MM.1S (cell line): ENCODE results near the gene ARHGEF7.

Source experiments
- DNase-seq: peaks from one replicate; pipeline ENCODE4 v3.0.0-alpha.2; 2015
- H2AFZ ChIP-seq: fragments of 300-600 bp; sonication (generic); 2 replicates; pipeline ENCODE4 v1.6.0; 2016; ENCODE audit warnings: antibody characterized with exemption, low read length
- H3F3A ChIP-seq: fragments of 300-600 bp; sonication (generic); 2 replicates; pipeline ENCODE4 v1.6.1; 2016; ENCODE audit warnings: mild to moderate bottlenecking, antibody characterized with exemption, low read length, moderate library complexity, mixed read lengths; ENCODE audit not compliant: insufficient read depth
- H3K27ac ChIP-seq: fragments of 300-600 bp; sonication (generic); 2 replicates; pipeline ENCODE4 v1.5.1; 2016; ENCODE audit warnings: mild to moderate bottlenecking, low read length
- H3K27me3 ChIP-seq: fragments of 300-600 bp; sonication (generic); replicated peaks from 2 replicates; pipeline ENCODE4 v1.6.0; 2016; ENCODE audit warnings: low read length; ENCODE audit not compliant: insufficient read depth
- H3K36me3 ChIP-seq: fragments of 300-600 bp; sonication (generic); replicated peaks from 2 replicates; pipeline ENCODE4 v1.6.1; 2016; ENCODE audit warnings: mild to moderate bottlenecking, low read length, mixed read lengths; ENCODE audit not compliant: insufficient read depth
- H3K4me1 ChIP-seq: fragments of 300-600 bp; sonication (generic); 2 replicates; pipeline ENCODE4 v1.6.1; 2016; ENCODE audit warnings: low read length, mixed read lengths
- H3K4me2 ChIP-seq: fragments of 300-600 bp; sonication (generic); 2 replicates; pipeline ENCODE4 v1.6.0; 2016; ENCODE audit warnings: low read depth, low read length
- H3K4me3 ChIP-seq: fragments of 300-600 bp; sonication (generic); 2 replicates; pipeline ENCODE4 v1.5.1; 2016; ENCODE audit warnings: low read length, mixed read lengths
- H3K79me2 ChIP-seq: fragments of 300-600 bp; sonication (generic); 2 replicates; pipeline ENCODE4 v1.6.1; 2016; ENCODE audit warnings: mixed run types, low read length, mixed read lengths
- H3K9ac ChIP-seq: fragments of 300-600 bp; sonication (generic); 2 replicates; pipeline ENCODE4 v1.6.1; 2016; ENCODE audit warnings: low read length, mixed read lengths
- H3K9me2 ChIP-seq: fragments of 300-600 bp; sonication (generic); replicated peaks from 2 replicates; pipeline ENCODE4 v1.6.1; 2016; ENCODE audit warnings: mild to moderate bottlenecking, low read length, mixed read lengths; ENCODE audit not compliant: insufficient read depth
- H3K9me3 ChIP-seq: fragments of 300-600 bp; sonication (generic); replicated peaks from 2 replicates; pipeline ENCODE4 v1.6.1; 2016; ENCODE audit warnings: mild to moderate bottlenecking, low read length, mixed read lengths; ENCODE audit not compliant: insufficient read depth
- H4K20me1 ChIP-seq: fragments of 300-600 bp; sonication (generic); 2 replicates; pipeline ENCODE4 v1.6.1; 2016; ENCODE audit warnings: mild to moderate bottlenecking, low read length, moderate library complexity, mixed read lengths; ENCODE audit not compliant: insufficient read depth
- CTCF ChIP-seq: fragments of 300-600 bp; sonication (generic); IDR thresholded peaks from 2 replicates; pipeline ENCODE4 v1.5.1; 2016; ENCODE audit warnings: antibody characterized with exemption, low read length, mixed read lengths
- EZH2 ChIP-seq: fragments of 300-600 bp; sonication (generic); optimal IDR thresholded peaks from 2 replicates; pipeline ENCODE3; 2017; ENCODE audit warnings: low read depth, mild to moderate bottlenecking, antibody characterized with exemption, low read length, mixed read lengths
- EZH2phosphoT487 ChIP-seq: fragments of 300-600 bp; sonication (generic); IDR thresholded peaks from 2 replicates; pipeline ENCODE4 v1.6.1; 2018; ENCODE audit warnings: antibody characterized with exemption, low read length

The ARHGEF7 gene

GRCh38 chr13:111282425-111282824, 167.3 kb downstream of the ARHGEF7 start:
- no peaks in the 10 kb centered on the region for H4K20me1 ChIP-seq
- no peaks in the 10 kb centered on the region for H3K27me3 ChIP-seq
- no peak overlapping the region for H3K4me3 ChIP-seq
- H3K9me2 ChIP-seq = no peaks in the 10 kb centered on the region
- H3F3A ChIP-seq = no peaks in the 10 kb centered on the region
- H3K4me2 ChIP-seq = no peak overlapping the region
- H3K9me3 ChIP-seq = no peaks in the 10 kb centered on the region
- no peaks in the 10 kb centered on the region; the same call in 1 of the 2 replicates for H3K36me3 ChIP-seq
- H2AFZ ChIP-seq = no peak overlapping the region
- no peak overlapping the region for H3K27ac ChIP-seq
- H3K79me2 ChIP-seq = no peaks in the 10 kb centered on the region
- no peaks in the 10 kb centered on the region for H3K4me1 ChIP-seq
- DNase-seq = no peak
- no peak for TF ChIP-seq EZH2phosphoT487
- TF ChIP-seq EZH2 = no peak
- TF ChIP-seq CTCF = no peak
- H3K9ac ChIP-seq = no peak overlapping the region

GRCh38 chr13:111282997-111283396, 167.9 kb downstream of the ARHGEF7 start:
- Histone ChIP-seq H3K27me3 (no peaks in the 10 kb centered on the region), H3K4me3 (no peak overlapping the region), H3K36me3 (no peaks in the 10 kb centered on the region; the same call in 1 of the 2 replicates), H4K20me1 (no peaks in the 10 kb centered on the region), H3K9ac (no peak overlapping the region), H3K9me3 (no peaks in the 10 kb centered on the region), H3F3A (no peaks in the 10 kb centered on the region), H2AFZ (no peak overlapping the region), H3K4me1 (no peaks in the 10 kb centered on the region), H3K79me2 (no peaks in the 10 kb centered on the region), H3K9me2 (no peaks in the 10 kb centered on the region), H3K27ac (no peak overlapping the region), H3K4me2 (no peak overlapping the region)
- DNase-seq = no peak
- TF ChIP-seq EZH2phosphoT487 (no peak), EZH2 (no peak), CTCF (no peak)

GRCh38 chr13:111283457-111283856, 168.3 kb downstream of the ARHGEF7 start:
- Histone ChIP-seq H4K20me1 (no peaks in the 10 kb centered on the region), H3K27ac (no peak overlapping the region), H3K4me1 (no peaks in the 10 kb centered on the region), H2AFZ (no peak overlapping the region), H3K9me3 (no peaks in the 10 kb centered on the region), H3K27me3 (no peaks in the 10 kb centered on the region), H3F3A (no peaks in the 10 kb centered on the region), H3K9me2 (no peaks in the 10 kb centered on the region), H3K4me2 (no peak overlapping the region), H3K9ac (no peak overlapping the region), H3K79me2 (no peaks in the 10 kb centered on the region), H3K36me3 (no peaks in the 10 kb centered on the region; the same call in 1 of the 2 replicates), H3K4me3 (no peak overlapping the region)
- TF ChIP-seq CTCF (no peak), EZH2 (no peak), EZH2phosphoT487 (no peak)
- no peak for DNase-seq
